HepG2 (cell line): ENCODE results near the gene FBXW2. TPM values are rescaled to one million over a fixed set of nuclear protein-coding genes. Genes with fewer than 3 reads are reported as not detected.
A peak's percentile ranks its signal among the peaks of the same experiment; 100 is the strongest.

Experiments
- ATAC-seq: fragments of 200-7000 bp; cut with Tn5 transposase; 3 replicates; pipeline ENCODE4 v1.9.1; 2020; ENCODE audit warnings: mild to moderate bottlenecking, moderate library complexity
- BruUV-seq: library from RNA; stranded (reverse); fragments of 400-500 nt; replicated peaks from 2 replicates; lab custom pipeline; 2021; lab: Mats Ljungman, UMichigan
- CTCF ChIA-PET: fragments of 300-600 bp; formaldehyde crosslinking; extraction: SDS; loops from one replicate; lab custom pipeline; 2021; ENCODE audit warnings: low total read pairs, inconsistent platforms, low intra/inter-chr PET ratio; lab: Yijun Ruan, JAX
- POLR2A ChIA-PET: fragments of 350-600 bp; sonication (Branson Sonifier 250); formaldehyde crosslinking; loops from one replicate; lab custom pipeline; 2020; ENCODE audit warnings: antibody characterized with exemption, inconsistent platforms; lab: Yijun Ruan, JAX
- DNase-seq: peaks from one replicate; pipeline ENCODE4 v3.0.0-alpha.2; 2015; ENCODE audit warnings: low spot score
- FAIRE-seq: peaks from 3 replicates; lab custom pipeline; 2011; peaks lifted over from hg19 to GRCh38; lab: Jason Lieb, UNC
- H2AFZ ChIP-seq: one replicate; pipeline ENCODE4 v1.6.1; 2011; ENCODE audit warnings: low read length, inconsistent platforms
- H3K27ac ChIP-seq: fragments of 300-600 bp; 3 replicates; pipeline ENCODE4 v1.8.0; 2011; ENCODE audit warnings: mixed run types, mild to moderate bottlenecking, mixed read lengths, low read length, inconsistent platforms; ENCODE audit not compliant: insufficient read depth; ENCODE audit errors: extremely low read length
- H3K27me3 ChIP-seq, 2 experiments: fragments of 200-600 bp in 1 of 2; 2 replicates in 1 of 2; 3 replicates in 1 of 2; pipeline versions ENCODE4 v1.6.0 to v1.8.0; 2011; ENCODE audit warnings: low read length in 2 of 2, mild to moderate bottlenecking in 2 of 2, moderate library complexity in 2 of 2, inconsistent platforms in 1 of 2; ENCODE audit not compliant: insufficient read depth in 2 of 2, control insufficient read depth in 1 of 2
- H3K36me3 ChIP-seq, 2 experiments: fragments of 200-600 bp in 1 of 2; replicated peaks in 1 of 2; 2 replicates in 1 of 2; 3 replicates in 1 of 2; pipeline versions ENCODE4 v1.5.1 to v1.8.0; 2011; ENCODE audit warnings: low read length in 2 of 2, inconsistent platforms in 1 of 2; ENCODE audit not compliant: insufficient read depth in 2 of 2, control insufficient read depth in 1 of 2
- H3K4me1 ChIP-seq: 2 replicates; pipeline ENCODE4 v1.5.1; 2012; ENCODE audit warnings: low read length, inconsistent platforms; ENCODE audit not compliant: insufficient read depth
- H3K4me2 ChIP-seq: 2 replicates; pipeline ENCODE4 v1.6.0; 2011; ENCODE audit warnings: low read depth, low read length, inconsistent platforms
- H3K4me3 ChIP-seq, 3 experiments: fragments of 200-600 bp in 1 of 3; sonication (generic), shearing (Covaris generic) in 1 of 3; replicated peaks in 1 of 3; 2 replicates each; pipeline ENCODE4 v1.5.1; 2011 to 2016; ENCODE audit warnings: low read length in 3 of 3, inconsistent platforms in 2 of 3, low read depth in 2 of 3, mild to moderate bottlenecking in 2 of 3, control low read depth in 1 of 3, mixed read lengths in 1 of 3; ENCODE audit not compliant: insufficient read depth in 1 of 3
- H3K79me2 ChIP-seq: one replicate; pipeline ENCODE4 v1.6.1; 2011; ENCODE audit warnings: low read length, inconsistent platforms; ENCODE audit not compliant: insufficient read depth
- H3K9ac ChIP-seq: 2 replicates; pipeline ENCODE4 v1.6.0; 2011; ENCODE audit warnings: mild to moderate bottlenecking, low read depth, low read length, inconsistent platforms; ENCODE audit not compliant: insufficient read depth
- H3K9me3 ChIP-seq: 2 replicates; pipeline ENCODE4 v1.5.1; 2012; ENCODE audit warnings: mild to moderate bottlenecking, low read length
- H4K20me1 ChIP-seq: 2 replicates; pipeline ENCODE4 v1.6.0; 2011; ENCODE audit warnings: inconsistent platforms, mild to moderate bottlenecking, low read length, moderate library complexity; ENCODE audit not compliant: insufficient read depth
- ETV5 ChIP-seq: IDR thresholded peaks from 2 replicates; pipeline ENCODE4 v1.6.1; 2018; ENCODE audit warnings: missing biosample characterization, missing genetic modification reagents, inconsistent platforms, borderline replicate concordance
- SRF ChIP-seq: IDR thresholded peaks from 2 replicates; pipeline ENCODE4 v1.6.1; 2011; ENCODE audit warnings: mild to moderate bottlenecking, low read depth, low read length, moderate library complexity
- ZBTB3 ChIP-seq: sonication (generic); formaldehyde crosslinking; IDR thresholded peaks from 2 replicates; pipeline ENCODE4 v1.4.0; 2020; ENCODE audit warnings: low read depth, mild to moderate bottlenecking, moderate library complexity, missing genetic modification reagents, borderline replicate concordance
- ZNF251 ChIP-seq: sonication (generic); formaldehyde crosslinking; IDR thresholded peaks from 2 replicates; pipeline ENCODE4 v1.9.0; 2021; ENCODE audit warnings: mild to moderate bottlenecking, missing genetic modification reagents
- ZNF710 ChIP-seq: sonication (generic); formaldehyde crosslinking; IDR thresholded peaks from 2 replicates; pipeline ENCODE4 v1.5.0; 2020; ENCODE audit warnings: mild to moderate bottlenecking, missing genetic modification reagents, borderline replicate concordance
- WGBS: methylation state at CpG from one replicate; pipeline ENCODE4 v1.1.6; 2017; ENCODE audit warnings: low lambda C conversion rate; 5-methylcytosine and 5-hydroxymethylcytosine counted together
- in situ Hi-C: cut with HindIII; loops from 2 replicates; pipeline ENCODE4 v1.10.0; 2017; ENCODE audit warnings: low pct_unique_long_range_greater_than_20kb; ENCODE audit not compliant: extremely low pct_ligation_motif_present
- intact Hi-C: fragments of 100-400 bp; cut with micrococcal nuclease; formaldehyde crosslinking; loops from one replicate; pipeline ENCODE4 v1.10.0; 2022; ENCODE audit not compliant: unreplicated experiment
- polyA plus RNA-seq, 8 experiments: library from polyadenylated mRNA; depleted of rRNA in 3 of 8; stranded (reverse) in 7 of 8; unstranded in 1 of 8; fragments of >200 nt; fragmentation: Illumina TruSeq in 4 of 8; extraction: Trizol in 4 of 8; gene quantifications; 2 replicates each; pipeline versions ENCODE4 v1.2.1 to v1.2.3, GENCODE V29; 2011 to 2016; ENCODE audit warnings: low read depth in 4 of 8, missing spikeins in 1 of 8, mixed read lengths in 1 of 8; ENCODE audit not compliant: insufficient read depth in 1 of 8
- total RNA-seq, 5 experiments: library from RNA; depleted of rRNA; stranded (reverse); fragments of >200 nt; fragmentation: Illumina TruSeq; extraction: Trizol; gene quantifications; 2 replicates each; pipeline ENCODE4 v1.2.3, GENCODE V29; 2016; ENCODE audit warnings: low read depth in 1 of 5

Gene FBXW2
- total and polyA plus RNA-seq, 2 of the 13 experiments (the other 11 are each of a cell fraction or from before 2014, with no cell fraction given) = 35.4 to 43.1 TPM

- no peak for TF ChIP-seq SRF
Measured at GRCh38 chr9:120726484-120726883, 66.7 kb downstream of the FBXW2 start (continued).

GRCh38 chr9:120725907-120726306, 67.3 kb downstream of the FBXW2 start:
- no peak overlapping the region for H3K9ac ChIP-seq
- DNase-seq (no peak), ATAC-seq (no peak), FAIRE-seq (no peak)
- H3K27ac ChIP-seq = no peak overlapping the region
- H3K4me3 ChIP-seq = no peak overlapping the region
- no peaks in the 10 kb centered on the region for H3K36me3 ChIP-seq
- H4K20me1 ChIP-seq = no peaks in the 10 kb centered on the region
- TF ChIP-seq ZNF710 = no peak
- TF ChIP-seq ZNF251 (CRISPR knock-in tag) = no peak
- TF ChIP-seq ZBTB3 (CRISPR knock-in tag) = no peak
- peak; percentile 23; the same call in 1 of the 2 replicates for TF ChIP-seq ETV5 (CRISPR knock-in tag)
- in situ Hi-C loops (no loop called here), intact Hi-C loops (no loop called here)
- ChIA-PET CTCF (no interaction called here), POLR2A (no interaction called here)
- H2AFZ ChIP-seq = no peak overlapping the region
- peaks cover 22% of the 10 kb centered on the region for H3K4me1 ChIP-seq
- H3K79me2 ChIP-seq = no peaks in the 10 kb centered on the region
- WGBS = 0% methylated on average over 1 of the region's 1 CpG
- BruUV-seq = no TSS peak
- no peaks in the 10 kb centered on the region for H3K27me3 ChIP-seq
- no peak overlapping the region for H3K4me2 ChIP-seq
- H3K9me3 ChIP-seq = no peaks in the 10 kb centered on the region
